Endothelial cell of umbilical vein (primary cell): ENCODE measurements around the gene NEUROG1. TPM values are rescaled to one million over a fixed set of nuclear protein-coding genes. Genes with fewer than 3 reads are reported as not detected.

Source experiments
- BruUV-seq: library from RNA; stranded (reverse); fragments of 400-500 nt; replicated peaks from 2 replicates; lab custom pipeline; 2021; lab: Mats Ljungman, UMichigan
- CTCF ChIA-PET: fragments of 300-600, 350-600 bp; sonication (Branson Sonifier 250); formaldehyde crosslinking; loops from one replicate; lab custom pipeline; 2021; ENCODE audit warnings: antibody characterized with exemption, inconsistent platforms; lab: Charles Lee
- POLR2A ChIA-PET: fragments of 300-600, 350-600 bp; sonication (Branson Sonifier 250); formaldehyde crosslinking; loops from one replicate; lab custom pipeline; 2021; ENCODE audit warnings: antibody characterized with exemption, inconsistent platforms; lab: Charles Lee
- DNase-seq: peaks from one replicate; pipeline ENCODE4 v3.0.0-alpha.2; 2011; ENCODE audit warnings: low read depth, low spot score
- FAIRE-seq: peaks from 2 replicates; lab custom pipeline; 2011; peaks lifted over from hg19 to GRCh38; lab: Jason Lieb, UNC
- H2AFZ ChIP-seq: 2 replicates; pipeline ENCODE4 v1.6.0; 2012; ENCODE audit warnings: low read depth, low read length, control low read depth, inconsistent platforms
- H3K27ac ChIP-seq: 2 replicates; pipeline ENCODE4 v1.5.1; 2011; ENCODE audit warnings: low read depth, mild to moderate bottlenecking, control low read depth, low read length, moderate library complexity; ENCODE audit not compliant: insufficient read depth
- H3K27me3 ChIP-seq, 2 experiments: 2 replicates each; pipeline versions ENCODE4 v1.6.0 to v1.6.1; 2011; ENCODE audit warnings: low read length in 2 of 2, mixed read lengths in 1 of 2; ENCODE audit not compliant: control insufficient read depth in 2 of 2, insufficient read depth in 2 of 2
- H3K36me3 ChIP-seq, 2 experiments: 2 replicates in 1 of 2; 3 replicates in 1 of 2; pipeline ENCODE4 v1.5.1; 2011; ENCODE audit warnings: low read length in 2 of 2, mild to moderate bottlenecking in 1 of 2, moderate library complexity in 1 of 2; ENCODE audit not compliant: control insufficient read depth in 2 of 2, insufficient read depth in 2 of 2; ENCODE audit errors: extremely low read depth in 1 of 2
- H3K4me1 ChIP-seq: 3 replicates; pipeline ENCODE4 v1.5.1; 2011; ENCODE audit warnings: mild to moderate bottlenecking, low read length; ENCODE audit not compliant: control insufficient read depth, insufficient read depth; ENCODE audit errors: extremely low read depth
- H3K4me2 ChIP-seq: 2 replicates; pipeline ENCODE4 v1.6.1; 2011; ENCODE audit warnings: low read length, control low read depth, mixed read lengths; ENCODE audit not compliant: insufficient read depth
- H3K4me3 ChIP-seq, 3 experiments: fragments of 200-600 bp in 1 of 3; sonication (generic), shearing (Covaris generic) in 1 of 3; replicated peaks in 1 of 3; 2 replicates each; pipeline ENCODE4 v1.5.1; 2011 to 2016; ENCODE audit warnings: control low read depth in 3 of 3, low read length in 3 of 3, mild to moderate bottlenecking in 2 of 3, inconsistent platforms in 1 of 3, low read depth in 1 of 3, moderate library complexity in 1 of 3; ENCODE audit not compliant: insufficient read depth in 1 of 3
- H3K79me2 ChIP-seq: 2 replicates; pipeline ENCODE4 v1.6.0; 2012; ENCODE audit warnings: low read length, inconsistent platforms; ENCODE audit not compliant: control insufficient read depth, insufficient read depth
- H3K9ac ChIP-seq: replicated peaks from 2 replicates; pipeline ENCODE3; 2011; ENCODE audit warnings: low read length, control low read depth; ENCODE audit not compliant: insufficient read depth; ENCODE audit errors: extremely low read depth
- H3K9me1 ChIP-seq: replicated peaks from 3 replicates; pipeline ENCODE4 v1.6.0; 2011; ENCODE audit warnings: mild to moderate bottlenecking, low read length; ENCODE audit not compliant: control insufficient read depth, insufficient read depth; ENCODE audit errors: extremely low read depth
- H3K9me3 ChIP-seq: replicated peaks from 2 replicates; pipeline ENCODE4 v1.5.1; 2012; ENCODE audit warnings: low read length, inconsistent platforms; ENCODE audit not compliant: control insufficient read depth, insufficient read depth
- H4K20me1 ChIP-seq: replicated peaks from 2 replicates; pipeline ENCODE3; 2011; ENCODE audit warnings: mild to moderate bottlenecking, low read length; ENCODE audit not compliant: control insufficient read depth, insufficient read depth; ENCODE audit errors: extremely low read depth
- EZH2 ChIP-seq: IDR thresholded peaks from 2 replicates; pipeline ENCODE4 v1.6.1; 2012; ENCODE audit warnings: borderline replicate concordance, low read depth, mild to moderate bottlenecking, moderate library complexity, low read length, inconsistent platforms; ENCODE audit not compliant: severe bottlenecking
- FOS ChIP-seq: IDR thresholded peaks from 2 replicates; pipeline ENCODE4 v1.6.1; 2011; ENCODE audit warnings: mild to moderate bottlenecking, low read length, moderate library complexity, borderline replicate concordance; ENCODE audit not compliant: insufficient read depth
- GATA2 ChIP-seq: IDR thresholded peaks from 2 replicates; pipeline ENCODE4 v1.7.0; 2011; ENCODE audit warnings: low read depth, mild to moderate bottlenecking, moderate library complexity, mixed read lengths, low read length; ENCODE audit not compliant: insufficient read length, insufficient read depth
- JUN ChIP-seq: IDR thresholded peaks from 2 replicates; pipeline ENCODE4 v1.6.1; 2011; ENCODE audit warnings: borderline replicate concordance, low read depth; ENCODE audit not compliant: insufficient read length, insufficient read depth
- MYC ChIP-seq: IDR thresholded peaks from one replicate; pipeline ENCODE4 v1.6.1; 2011; ENCODE audit warnings: mild to moderate bottlenecking, low read depth, low read length
- POLR2A ChIP-seq: IDR thresholded peaks from 2 replicates; pipeline ENCODE4 v1.6.1; 2012; ENCODE audit warnings: low read depth, mild to moderate bottlenecking, control low read depth, low read length
- POLR2AphosphoS5 ChIP-seq: IDR thresholded peaks from 2 replicates; pipeline ENCODE4 v1.6.1; 2012; ENCODE audit warnings: low read depth, mild to moderate bottlenecking, control low read depth, low read length, moderate library complexity; ENCODE audit not compliant: insufficient read depth
- dilution Hi-C: fragments of 300-500 bp; cut with MboI; formaldehyde crosslinking; loops from one replicate; pipeline ENCODE4 v1.15.0; 2019; ENCODE audit warnings: low sequenced_read_pairs; ENCODE audit not compliant: extremely low pct_ligation_motif_present
- intact Hi-C: fragments of 100-400 bp; cut with micrococcal nuclease; formaldehyde crosslinking; loops from one replicate; pipeline ENCODE4 v1.10.0; 2022
- polyA plus RNA-seq, 4 experiments: library from polyadenylated mRNA; depleted of rRNA in 3 of 4; stranded (reverse) in 3 of 4; unstranded in 1 of 4; fragments of >200 nt; gene quantifications; 2 replicates each; pipeline versions ENCODE4 v1.2.1 to v1.2.3, GENCODE V29; 2011 to 2012; ENCODE audit warnings: missing spikeins in 1 of 4
- total RNA-seq: library from RNA; stranded (reverse); gene quantifications from 2 replicates; pipeline ENCODE4 v1.2.3, GENCODE V29; 2021
- TF ChIP-seq, protein P1 (sequence below): IDR thresholded peaks from 2 replicates; pipeline ENCODE4 v1.6.1; 2011; ENCODE audit not compliant: insufficient read depth, insufficient read length
- TF ChIP-seq, protein P2 (sequence below), 2 donors: IDR thresholded peaks; 1 replicate in 1 of 2; 2 replicates in 1 of 2; pipeline ENCODE4 v1.5.1; 2011; ENCODE audit warnings: low read length in 2 of 2, mild to moderate bottlenecking in 2 of 2, moderate library complexity in 2 of 2, control low read depth in 1 of 2, inconsistent platforms in 1 of 2, low read depth in 1 of 2; ENCODE audit not compliant: insufficient read depth in 1 of 2; ENCODE audit errors: extremely low read depth in 1 of 2

NEUROG1 gene
- total and polyA plus RNA-seq, 2 donors (not counting 3 experiments of a cell fraction or from before 2014, with no cell fraction given), result not detected

DNA sequence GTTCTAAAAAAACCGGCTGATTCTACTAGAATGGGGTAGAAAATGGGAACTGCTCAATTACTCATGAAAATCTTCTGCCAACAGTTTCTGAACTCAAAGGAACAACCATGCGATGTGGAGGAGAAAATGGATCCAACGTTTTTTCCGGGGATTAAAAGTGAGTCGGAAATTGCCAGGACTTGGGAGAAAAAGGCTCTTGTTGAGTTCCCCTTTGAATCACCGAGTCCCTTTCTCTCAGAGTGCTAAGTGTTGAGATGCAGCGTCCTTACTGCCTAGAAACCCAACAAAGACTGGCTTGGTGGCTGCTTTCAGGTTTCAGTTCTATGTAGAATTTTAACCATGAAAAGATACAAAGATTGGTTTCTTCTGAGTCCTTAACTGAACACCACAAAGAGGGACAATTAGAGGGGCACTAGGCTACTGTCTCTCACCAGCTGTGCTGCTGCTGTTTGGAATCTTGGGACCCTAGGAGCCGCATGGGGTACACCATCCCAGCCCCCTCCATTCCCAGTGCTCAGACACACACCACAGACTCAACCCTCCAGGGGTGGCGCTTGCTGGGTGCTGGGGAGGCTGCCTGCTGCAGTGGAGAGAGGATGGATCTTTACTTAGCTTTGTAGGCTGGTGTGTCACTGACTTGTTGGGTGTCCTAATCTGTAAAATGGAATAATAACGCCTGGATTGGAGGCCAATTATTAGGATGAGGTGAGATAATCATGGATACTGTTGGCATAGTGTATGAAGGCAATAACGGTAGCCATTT, 21.5 kb upstream of the NEUROG1 start:
- H2AFZ ChIP-seq, result no peak overlapping the region
- no peak for TF ChIP-seq EZH2
- no peak for TF ChIP-seq MYC
- TF ChIP-seq GATA2, result no peak
- TF ChIP-seq JUN, result no peak
- no peak for TF ChIP-seq POLR2A
- TF ChIP-seq, protein P1, sequence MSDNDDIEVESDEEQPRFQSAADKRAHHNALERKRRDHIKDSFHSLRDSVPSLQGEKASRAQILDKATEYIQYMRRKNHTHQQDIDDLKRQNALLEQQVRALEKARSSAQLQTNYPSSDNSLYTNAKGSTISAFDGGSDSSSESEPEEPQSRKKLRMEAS, result no peak
- TF ChIP-seq POLR2AphosphoS5, result no peak
- TF ChIP-seq, protein P2, sequence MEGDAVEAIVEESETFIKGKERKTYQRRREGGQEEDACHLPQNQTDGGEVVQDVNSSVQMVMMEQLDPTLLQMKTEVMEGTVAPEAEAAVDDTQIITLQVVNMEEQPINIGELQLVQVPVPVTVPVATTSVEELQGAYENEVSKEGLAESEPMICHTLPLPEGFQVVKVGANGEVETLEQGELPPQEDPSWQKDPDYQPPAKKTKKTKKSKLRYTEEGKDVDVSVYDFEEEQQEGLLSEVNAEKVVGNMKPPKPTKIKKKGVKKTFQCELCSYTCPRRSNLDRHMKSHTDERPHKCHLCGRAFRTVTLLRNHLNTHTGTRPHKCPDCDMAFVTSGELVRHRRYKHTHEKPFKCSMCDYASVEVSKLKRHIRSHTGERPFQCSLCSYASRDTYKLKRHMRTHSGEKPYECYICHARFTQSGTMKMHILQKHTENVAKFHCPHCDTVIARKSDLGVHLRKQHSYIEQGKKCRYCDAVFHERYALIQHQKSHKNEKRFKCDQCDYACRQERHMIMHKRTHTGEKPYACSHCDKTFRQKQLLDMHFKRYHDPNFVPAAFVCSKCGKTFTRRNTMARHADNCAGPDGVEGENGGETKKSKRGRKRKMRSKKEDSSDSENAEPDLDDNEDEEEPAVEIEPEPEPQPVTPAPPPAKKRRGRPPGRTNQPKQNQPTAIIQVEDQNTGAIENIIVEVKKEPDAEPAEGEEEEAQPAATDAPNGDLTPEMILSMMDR (IDR thresholded peaks at IDR 0.05; ENCODE audit: extremely low read depth in 1 of 2, insufficient read depth in 1 of 2, low read depth in 1 of 2, low read length in 2 of 2), result no peak
- TF ChIP-seq FOS, result no peak
- CTCF ChIA-PET, result interaction anchor here (1.6 to 14.5 kb wide), 2 partner anchors 9 to 93 kb away, joined by 5 to 661 read pairs; no protein-coding TSS in a partner anchor
- POLR2A ChIA-PET, result no interaction called here
- H3K4me3 ChIP-seq, result no peak overlapping the region
- H3K79me2 ChIP-seq, result no peaks in the 10 kb centered on the region
- H3K9ac ChIP-seq, result no peak overlapping the region
- no peaks in the 10 kb centered on the region for H3K9me3 ChIP-seq
- FAIRE-seq (no peak), DNase-seq (no peak)
- no peak overlapping the region for H3K27ac ChIP-seq
- dilution Hi-C loops (loop anchor here (25.0 kb wide), 1 partner anchor 95 kb away; the partner anchor contains the start of gene TIFAB), intact Hi-C loops (no loop called here)
- H3K4me1 ChIP-seq, result no peaks in the 10 kb centered on the region
- no TSS peak for BruUV-seq
- no peaks in the 10 kb centered on the region for H4K20me1 ChIP-seq
- no peaks in the 10 kb centered on the region for H3K9me1 ChIP-seq
- peaks cover 4 to 19% of the 10 kb centered on the region in 2 experiments for H3K27me3 ChIP-seq
- H3K36me3 ChIP-seq, result no peaks in the 10 kb centered on the region
- H3K4me2 ChIP-seq, result no peak overlapping the region
